Parathyroid adenoma (tissue), 2 donors: ENCODE measurements around the gene SMG1.

Experiments used
- H2AFZ ChIP-seq: fragments of 300-600 bp; sonication (generic); one replicate; pipeline ENCODE4 v1.7.0; 2017; ENCODE audit warnings: antibody characterized with exemption, mild to moderate bottlenecking
- H3K27ac ChIP-seq: fragments of 300-600 bp; sonication (generic); one replicate; pipeline ENCODE4 v1.7.0; 2017
- H3K27me3 ChIP-seq: fragments of 300-600 bp; sonication (generic); one replicate; pipeline ENCODE4 v1.7.0; 2017; ENCODE audit warnings: low read length; ENCODE audit not compliant: control insufficient read depth, insufficient read depth
- H3K36me3 ChIP-seq: fragments of 300-600 bp; sonication (generic); one replicate; pipeline ENCODE4 v1.7.0; 2017; ENCODE audit warnings: low read length; ENCODE audit not compliant: control insufficient read depth, insufficient read depth
- H3K4me1 ChIP-seq: fragments of 300-600 bp; sonication (generic); one replicate; pipeline ENCODE4 v1.7.0; 2017; ENCODE audit warnings: control low read depth
- H3K4me2 ChIP-seq: fragments of 300-600 bp; sonication (generic); one replicate; pipeline ENCODE4 v1.7.0; 2017; ENCODE audit warnings: low read length
- H3K4me3 ChIP-seq: fragments of 300-600 bp; sonication (generic); one replicate; pipeline ENCODE4 v1.7.0; 2017; ENCODE audit warnings: low read depth, low read length
- H3K79me2 ChIP-seq: fragments of 300-600 bp; sonication (generic); one replicate; pipeline ENCODE4 v1.7.0; 2017; ENCODE audit warnings: control low read depth
- H3K9ac ChIP-seq: fragments of 300-600 bp; sonication (generic); one replicate; pipeline ENCODE4 v1.7.0; 2017; ENCODE audit warnings: mild to moderate bottlenecking
- H3K9me3 ChIP-seq: fragments of 300-600 bp; sonication (generic); one replicate; pipeline ENCODE4 v1.7.0; 2017; ENCODE audit warnings: low read length; ENCODE audit not compliant: control insufficient read depth
- CTCF ChIP-seq: fragments of 300-600 bp; sonication (generic); IDR thresholded peaks from one replicate; pipeline ENCODE4 v1.7.0; 2017; ENCODE audit warnings: antibody characterized with exemption, mild to moderate bottlenecking
- donor health status: primary hyperparathyroidism.

The SMG1 gene

GRCh38 chr16:18792836-18793433, 133.3 kb downstream of the SMG1 start:
- H3K9ac ChIP-seq: no peak overlapping the region
- no peak for TF ChIP-seq CTCF
- H3K27me3 ChIP-seq: no peaks in the 10 kb centered on the region
- H3K36me3 ChIP-seq: no peaks in the 10 kb centered on the region
- H2AFZ ChIP-seq: no peak overlapping the region
- H3K79me2 ChIP-seq: peaks cover 21% of the 10 kb centered on the region
- H3K4me2 ChIP-seq: no peak overlapping the region
- H3K9me3 ChIP-seq: no peaks in the 10 kb centered on the region
- no peak overlapping the region for H3K27ac ChIP-seq
- H3K4me1 ChIP-seq: peaks cover 12% of the 10 kb centered on the region
- H3K4me3 ChIP-seq: no peak overlapping the region

GRCh38 chr16:18789850-18790706, 136.1 kb downstream of the SMG1 start, which contains the start of gene RPS15A:
Gene RPS15A (minus strand): TSS chr16:18790334. CDS start chr16:18789113, 1,221 bp downstream.
- H3K9me3 ChIP-seq: no peaks in the 10 kb centered on the region
- peaks cover 41% of the 10 kb centered on the region for H3K79me2 ChIP-seq
- peak within 1 kb of the TSS; percentile 85 for H2AFZ ChIP-seq
- peak within 1 kb of the TSS; percentile 90 for H3K4me3 ChIP-seq
- no peak for TF ChIP-seq CTCF
- no peaks in the 10 kb centered on the region for H3K27me3 ChIP-seq
- H3K4me2 ChIP-seq: peak within 1 kb of the TSS; percentile 89
- no peaks in the 10 kb centered on the region for H3K36me3 ChIP-seq
- peaks cover 24% of the 10 kb centered on the region for H3K4me1 ChIP-seq
- H3K27ac ChIP-seq: peak within 1 kb of the TSS; percentile 88
- H3K9ac ChIP-seq: peak within 1 kb of the TSS; percentile 49

GRCh38 chr16:18789515-18789849, 136.7 kb downstream of the SMG1 start:
- no peaks in the 10 kb centered on the region for H3K9me3 ChIP-seq
- peaks cover 45% of the 10 kb centered on the region for H3K79me2 ChIP-seq
- no peaks in the 10 kb centered on the region for H3K36me3 ChIP-seq
- peaks cover 24% of the 10 kb centered on the region for H3K4me1 ChIP-seq
- peak overlapping the region; percentile 88 for H3K27ac ChIP-seq
- peak overlapping the region; percentile 85 for H2AFZ ChIP-seq
- H3K9ac ChIP-seq: peak overlapping the region; percentile 49
- TF ChIP-seq CTCF: no peak
- H3K4me3 ChIP-seq: peak overlapping the region; percentile 90
- no peaks in the 10 kb centered on the region for H3K27me3 ChIP-seq
- peak overlapping the region; percentile 89 for H3K4me2 ChIP-seq

GRCh38 chr16:18788828-18789514, 137.2 kb downstream of the SMG1 start:
- Histone ChIP-seq H3K4me3 (peak overlapping the region; percentile 90), H3K4me1 (peaks cover 24% of the 10 kb centered on the region), H3K36me3 (no peaks in the 10 kb centered on the region), H3K79me2 (peaks cover 46% of the 10 kb centered on the region), H3K4me2 (peak overlapping the region; percentile 89), H3K27me3 (no peaks in the 10 kb centered on the region), H2AFZ (no peak overlapping the region), H3K9ac (peak overlapping the region; percentile 49), H3K9me3 (no peaks in the 10 kb centered on the region), H3K27ac (peak overlapping the region; percentile 88)
- no peak for TF ChIP-seq CTCF
